HG02852 (cell line): ENCODE results near the gene CDC42EP5.
A peak's percentile ranks its signal among the peaks of the same experiment; 100 is the strongest.
"Not testable (repeated sequence)": the region's sequence is repeated elsewhere in the genome, so short reads cannot be mapped to it uniquely, and the experiment has no call there.

Experiments used
- ATAC-seq: cut with Tn5 transposase; IDR thresholded peaks from one replicate; pipeline ENCODE4 v1.9.1; 2021; ENCODE audit warnings: mild to moderate bottlenecking, moderate library complexity; ENCODE audit not compliant: unreplicated experiment

CDC42EP5 gene

DNA sequence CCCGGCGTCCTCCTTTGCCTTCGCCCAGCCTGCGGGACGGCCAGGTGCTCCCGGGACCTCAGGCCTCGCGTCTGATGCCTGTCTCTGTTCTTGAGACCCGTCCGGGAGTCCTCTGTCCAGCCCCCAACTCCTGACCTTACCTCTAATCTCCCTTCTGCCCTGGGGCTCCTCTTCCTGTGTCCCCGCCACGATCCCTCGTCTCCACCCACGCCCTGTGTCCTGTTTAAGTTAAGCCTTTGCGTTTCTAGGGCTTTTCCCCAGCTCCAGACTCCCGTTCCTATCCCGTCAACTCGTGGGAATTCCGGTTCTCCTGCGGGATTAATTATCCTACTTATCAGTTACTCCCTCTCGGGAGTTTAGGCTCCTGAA, 23.4 kb downstream of the CDC42EP5 start:
- ATAC-seq, result no peak

DNA sequence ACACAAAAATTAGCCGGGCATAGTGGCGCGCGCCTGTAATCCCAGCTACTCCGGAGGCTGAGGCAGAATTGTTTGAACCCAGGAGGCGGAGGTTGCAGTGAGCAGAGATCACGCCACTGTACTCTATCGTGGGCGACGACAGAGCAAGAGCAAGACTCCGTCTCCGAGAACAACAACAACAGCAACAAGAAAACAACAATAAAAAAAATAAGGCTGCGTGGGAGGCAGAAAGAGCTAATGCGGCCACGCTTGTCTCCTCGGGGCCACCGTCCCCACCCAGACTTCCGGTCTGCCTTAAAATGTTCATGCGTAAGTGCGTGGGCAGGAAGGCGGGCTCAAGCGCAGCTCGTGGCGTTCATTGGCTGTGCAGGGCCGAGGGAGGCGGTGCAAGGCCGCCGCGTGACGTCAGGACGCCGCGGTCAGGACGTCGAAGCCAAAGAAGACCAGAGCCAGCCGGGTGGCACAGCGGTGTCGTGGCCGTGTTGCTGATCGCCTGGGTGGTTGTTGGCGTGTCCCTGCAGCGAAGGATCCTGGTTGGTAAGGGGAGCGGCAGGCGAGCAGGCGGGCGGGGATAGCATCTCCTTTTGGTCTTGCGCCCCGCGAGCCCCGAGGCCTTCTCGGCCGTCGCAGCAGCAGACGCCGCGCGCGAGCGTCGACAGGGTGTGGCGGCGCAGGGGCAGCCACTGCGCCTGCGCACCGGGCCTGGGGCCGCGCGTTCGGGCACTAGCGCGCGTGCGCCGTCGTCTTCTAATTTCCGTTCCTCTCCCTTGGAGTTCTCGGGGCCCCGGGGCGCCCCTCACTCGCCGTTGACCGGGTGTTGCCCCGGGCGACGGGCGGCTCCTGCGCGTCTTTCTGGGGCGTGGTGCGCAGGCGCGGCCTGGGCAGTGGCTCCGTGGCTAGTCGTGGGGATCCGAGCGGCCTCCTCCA, 24.1 kb downstream of the CDC42EP5 start, which contains the start of gene LENG8:
LENG8 (plus strand) TSS at position 426 of the 927 bp plus-strand sequence. CDS start 2,146 bp downstream, outside the sequence.
- ATAC-seq, result peak; percentile 82

DNA sequence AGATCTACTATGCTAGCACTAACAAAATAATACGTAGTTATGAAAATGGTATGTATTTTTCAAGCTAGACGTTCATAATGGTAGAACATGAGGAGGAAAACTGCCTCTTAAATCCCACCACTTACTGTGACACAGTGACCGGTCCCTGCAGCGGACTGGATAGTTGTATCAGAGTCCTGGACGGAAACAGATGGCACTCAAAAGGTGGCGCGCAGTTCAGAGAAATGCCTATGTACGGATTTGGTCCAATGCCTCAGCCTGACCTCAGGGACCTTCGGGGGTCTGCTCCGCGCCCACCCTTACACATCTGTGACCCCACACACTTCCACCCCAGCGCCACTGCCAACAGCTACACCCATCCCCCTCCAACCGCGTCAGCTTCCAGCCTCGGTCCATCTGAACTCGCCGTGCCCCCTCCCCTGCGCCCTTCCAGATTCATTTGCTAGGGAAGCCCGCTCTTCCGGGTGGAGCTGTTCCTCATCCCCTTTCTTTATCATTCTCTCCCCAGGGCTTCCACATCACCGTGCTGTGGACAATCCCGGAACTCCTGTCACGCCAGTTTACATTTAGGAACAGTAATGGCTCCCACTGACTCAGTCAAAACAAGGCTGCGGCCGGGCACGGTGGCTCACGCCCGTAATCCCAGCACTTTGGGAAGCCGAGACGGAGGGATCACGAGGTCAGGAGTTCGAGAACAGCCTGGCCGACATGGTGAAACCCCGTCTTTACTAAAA, 24.9 kb downstream of the CDC42EP5 start:
- peak; percentile 4 for ATAC-seq

DNA sequence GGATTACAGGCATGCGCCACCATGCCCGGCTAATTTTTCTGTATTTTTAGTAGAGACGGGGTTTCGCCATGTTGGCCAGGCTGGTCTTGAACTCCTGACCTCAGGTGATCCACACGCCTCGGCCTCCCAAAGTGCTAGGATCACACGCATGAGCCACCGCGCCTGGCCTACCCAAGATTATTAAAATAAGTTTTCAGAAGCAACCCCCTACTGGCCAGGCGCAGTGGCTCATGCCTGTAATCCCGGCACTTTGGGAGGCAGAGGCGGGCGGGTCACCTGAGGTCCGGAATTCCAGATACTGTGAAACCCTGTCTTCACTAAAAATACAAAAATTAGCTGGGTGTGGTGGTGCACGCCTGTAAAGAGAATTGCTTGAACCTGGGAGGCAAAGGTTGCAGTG, 26.7 kb downstream of the CDC42EP5 start:
- ATAC-seq, result not testable (repeated sequence)

DNA sequence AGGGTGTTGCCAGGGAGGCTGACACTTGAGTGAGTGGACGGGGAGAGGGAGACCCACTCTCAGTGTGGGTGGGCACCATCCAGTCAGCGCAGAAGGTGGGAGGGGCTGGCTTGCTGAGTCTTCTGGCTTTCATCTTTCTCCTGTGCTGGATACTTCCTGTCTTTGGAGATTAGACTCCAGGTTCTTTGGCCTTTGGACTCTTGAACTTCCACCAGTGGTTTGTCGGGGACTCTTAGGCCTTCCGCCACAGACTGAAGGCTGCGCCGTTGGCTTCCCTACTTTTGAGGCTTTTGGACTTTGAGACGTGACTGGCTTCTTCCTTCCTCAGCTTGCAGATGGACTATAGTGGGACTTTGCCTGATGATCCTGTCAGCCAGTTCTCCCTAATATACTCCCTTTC, 28.4 kb downstream of the CDC42EP5 start:
- ATAC-seq, result no peak

DNA sequence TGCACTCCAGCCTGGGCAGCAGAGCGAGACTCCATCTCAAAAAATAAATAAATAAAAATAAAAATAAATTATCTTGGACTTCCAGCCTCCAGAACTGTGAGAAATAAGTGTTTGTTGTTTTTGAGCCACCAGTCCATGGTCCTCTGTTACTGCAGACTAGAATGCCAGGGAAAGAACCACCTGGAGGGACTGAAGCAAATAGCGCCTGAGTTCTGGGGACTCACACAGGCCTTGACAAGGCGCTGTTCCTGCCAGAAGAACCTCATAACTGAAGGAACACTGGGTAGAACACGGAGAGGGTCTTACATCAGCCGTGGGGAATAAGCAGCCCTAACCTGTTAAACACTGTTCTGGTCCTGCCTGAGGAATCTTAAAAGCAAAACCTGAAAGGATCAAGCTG, 32.5 kb downstream of the CDC42EP5 start:
- ATAC-seq, result no peak

DNA sequence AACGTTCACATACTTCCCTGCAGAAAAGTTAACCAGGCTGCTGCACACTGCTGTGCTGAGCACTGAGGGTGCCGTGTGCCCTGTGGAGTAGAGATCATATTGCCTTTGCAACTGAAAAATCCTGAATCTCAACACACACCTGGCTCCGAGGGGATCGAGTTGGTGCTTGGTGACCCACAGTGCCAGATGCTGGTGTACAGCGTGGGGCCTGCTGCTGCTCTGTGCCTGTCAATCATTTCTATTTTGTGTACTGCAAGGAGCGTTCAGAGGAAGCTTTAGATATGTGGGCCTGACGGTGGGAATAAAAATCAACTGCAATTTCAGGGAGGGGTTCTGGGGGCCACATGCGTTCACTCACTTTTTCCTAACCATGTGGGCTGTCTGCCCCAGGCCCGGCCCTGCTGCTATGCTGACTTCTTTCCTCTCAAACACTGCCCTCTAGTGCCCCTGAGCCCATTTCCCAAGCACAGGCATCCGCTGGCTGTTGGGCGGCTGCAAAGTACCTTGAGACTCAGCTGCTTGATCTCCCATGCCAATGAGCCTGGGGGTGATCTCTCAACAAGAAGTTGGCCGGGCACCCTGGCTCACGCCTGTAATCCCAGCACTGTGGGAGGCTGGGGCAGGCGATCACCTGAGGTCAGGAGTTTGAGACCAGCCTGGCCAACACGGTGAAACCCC, 33.8 kb downstream of the CDC42EP5 start:
- ATAC-seq, result no peak

DNA sequence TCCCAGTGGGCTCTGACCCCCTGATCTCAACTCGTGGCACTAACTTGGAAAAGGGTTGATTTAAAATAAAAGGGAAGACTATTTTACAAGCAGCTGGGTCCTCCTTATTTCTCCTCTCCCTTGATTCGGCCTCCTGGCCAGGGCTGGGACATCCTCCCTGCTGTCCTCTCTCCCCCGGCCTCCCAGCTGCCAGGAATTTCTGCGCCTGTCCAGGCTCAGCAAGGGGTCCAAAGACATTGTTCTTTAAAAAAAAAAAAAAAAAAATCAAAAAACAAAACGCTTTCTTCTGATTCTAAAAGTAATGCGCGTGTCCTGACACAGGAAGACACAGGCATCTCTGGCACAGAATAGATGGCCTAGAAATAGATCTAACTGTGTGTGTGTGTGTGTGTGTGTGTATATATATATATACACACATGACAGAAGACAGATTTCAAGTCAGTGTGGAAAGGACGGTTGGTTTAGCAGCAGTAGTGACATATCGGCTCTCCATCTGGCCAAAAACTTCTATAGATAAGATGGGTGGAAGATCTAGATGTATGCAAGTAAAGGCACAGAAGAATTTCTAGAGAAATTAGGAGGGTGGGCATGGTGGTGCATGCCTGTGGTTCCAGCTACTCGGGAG, 36.4 kb downstream of the CDC42EP5 start:
- no peak for ATAC-seq

DNA sequence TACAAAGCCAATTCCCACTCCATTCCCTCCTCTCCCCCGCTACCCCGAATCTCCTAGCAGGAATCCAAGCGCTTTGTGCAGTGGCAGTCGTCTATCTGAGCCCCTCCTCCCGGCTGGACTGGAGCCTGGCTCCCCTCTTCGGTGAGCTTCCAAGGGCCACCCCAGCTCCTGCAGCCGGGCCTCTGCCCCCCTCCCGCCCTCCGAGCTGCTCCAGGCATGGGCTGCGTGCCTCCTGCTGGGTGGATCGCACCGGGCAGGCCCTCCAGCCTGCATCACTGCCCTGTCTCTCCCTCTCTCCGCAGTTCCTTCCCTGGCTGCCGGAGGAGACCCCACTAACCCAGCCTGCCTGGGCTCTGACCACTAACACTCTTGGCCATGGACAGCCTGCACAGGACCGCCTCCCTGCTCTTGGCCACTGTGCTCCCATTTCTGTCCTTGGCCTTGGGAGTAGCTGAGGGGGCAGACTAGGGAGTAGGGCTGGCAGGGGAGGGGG, 37.0 kb downstream of the CDC42EP5 start:
- ATAC-seq, result no peak

DNA sequence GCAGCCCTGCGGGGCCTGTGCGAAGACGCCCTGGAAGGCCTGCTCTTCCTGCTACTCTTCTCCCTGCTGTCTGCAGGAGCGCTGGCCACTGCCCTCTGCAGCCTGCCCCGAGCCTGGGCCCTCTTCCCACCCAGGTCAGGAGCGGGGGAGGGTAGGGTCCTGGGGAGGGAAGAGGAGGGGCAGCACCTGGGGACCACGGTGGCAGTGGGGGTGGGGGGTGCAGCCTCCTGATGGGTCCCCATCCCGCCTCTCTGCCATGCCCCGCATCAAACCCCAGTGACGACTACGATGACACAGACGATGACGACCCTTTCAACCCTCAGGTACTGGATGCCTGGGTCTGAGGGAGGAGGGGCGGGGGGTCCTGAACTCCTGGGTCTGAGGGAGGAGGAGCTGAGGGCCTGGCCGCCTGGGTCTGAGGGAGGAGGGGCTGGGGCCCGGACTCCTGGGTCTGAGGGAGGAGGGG, 37.5 kb downstream of the CDC42EP5 start:
- ATAC-seq, result no peak

DNA sequence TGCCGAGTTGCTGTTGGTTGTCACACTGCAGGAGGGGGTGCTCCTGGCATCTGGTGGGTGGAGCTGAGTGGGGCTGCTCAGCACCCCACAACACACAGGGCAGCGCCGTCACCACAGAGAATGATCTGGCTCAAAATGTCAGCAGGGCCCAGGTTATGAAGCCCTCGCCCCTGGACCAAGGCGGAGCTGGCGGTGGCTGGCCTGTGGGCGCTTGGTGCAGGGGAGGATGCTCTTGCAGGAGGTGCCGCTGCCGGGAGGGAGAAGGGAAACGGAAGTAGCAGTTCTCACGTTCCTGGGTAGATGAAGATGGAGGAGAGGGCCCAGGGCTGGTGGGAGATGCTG, 38.3 kb downstream of the CDC42EP5 start:
- no peak for ATAC-seq

DNA sequence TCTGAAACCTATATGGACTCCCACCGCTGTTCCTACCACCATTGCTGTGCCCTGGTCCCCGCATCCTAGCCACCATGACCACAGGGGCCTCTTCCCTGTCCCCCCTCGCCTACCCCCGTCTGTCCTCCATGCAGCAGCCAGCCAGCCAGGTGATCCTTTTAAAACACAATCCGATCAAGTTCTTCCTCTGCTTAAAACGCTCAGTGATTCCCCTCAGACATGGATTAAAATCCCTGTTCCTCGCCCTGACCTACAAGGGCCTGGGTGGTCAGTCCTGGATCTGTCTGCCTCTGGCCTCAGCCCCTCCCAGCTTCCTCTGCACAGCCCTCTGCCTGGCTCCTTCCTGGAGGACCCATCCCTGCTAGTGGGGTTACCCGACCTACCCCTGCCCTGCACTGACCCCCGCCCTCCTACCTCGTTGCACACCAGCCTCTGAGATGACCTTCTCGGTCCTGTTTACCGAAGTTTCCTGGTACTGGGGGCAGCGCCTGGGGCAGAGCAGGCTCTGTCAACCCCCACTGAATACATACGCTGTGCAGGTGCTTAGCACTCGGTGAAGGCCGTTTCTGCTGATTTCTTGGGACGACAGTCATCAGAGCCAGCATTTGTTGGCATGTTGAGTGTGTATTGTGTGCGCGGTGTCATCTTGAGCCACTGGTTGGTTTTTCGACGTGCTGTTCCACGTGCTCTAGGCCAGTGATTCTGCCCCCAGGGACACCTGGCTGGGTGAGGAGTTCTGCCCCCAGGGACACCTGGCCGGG, 38.8 kb downstream of the CDC42EP5 start:
- no peak for ATAC-seq

DNA sequence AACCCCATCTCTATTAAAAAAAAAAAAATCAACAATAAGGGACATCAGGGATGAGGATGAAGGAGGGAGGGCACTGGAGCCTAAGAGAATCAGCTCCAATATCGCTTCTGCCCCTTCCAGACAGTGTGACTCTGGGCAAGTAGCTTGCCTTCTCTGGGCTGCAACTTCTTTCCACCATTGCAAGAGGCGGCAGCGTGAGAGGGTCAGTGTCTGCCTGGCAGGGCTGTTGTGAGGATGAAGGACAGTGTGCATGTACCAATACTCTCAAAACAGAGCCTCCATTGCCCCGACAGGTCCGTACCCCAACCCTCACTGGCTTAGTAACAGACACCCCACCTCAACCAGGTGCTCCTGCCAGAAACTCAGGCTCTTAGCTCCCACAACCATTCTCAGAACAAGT, 39.4 kb downstream of the CDC42EP5 start:
- no peak for ATAC-seq

DNA sequence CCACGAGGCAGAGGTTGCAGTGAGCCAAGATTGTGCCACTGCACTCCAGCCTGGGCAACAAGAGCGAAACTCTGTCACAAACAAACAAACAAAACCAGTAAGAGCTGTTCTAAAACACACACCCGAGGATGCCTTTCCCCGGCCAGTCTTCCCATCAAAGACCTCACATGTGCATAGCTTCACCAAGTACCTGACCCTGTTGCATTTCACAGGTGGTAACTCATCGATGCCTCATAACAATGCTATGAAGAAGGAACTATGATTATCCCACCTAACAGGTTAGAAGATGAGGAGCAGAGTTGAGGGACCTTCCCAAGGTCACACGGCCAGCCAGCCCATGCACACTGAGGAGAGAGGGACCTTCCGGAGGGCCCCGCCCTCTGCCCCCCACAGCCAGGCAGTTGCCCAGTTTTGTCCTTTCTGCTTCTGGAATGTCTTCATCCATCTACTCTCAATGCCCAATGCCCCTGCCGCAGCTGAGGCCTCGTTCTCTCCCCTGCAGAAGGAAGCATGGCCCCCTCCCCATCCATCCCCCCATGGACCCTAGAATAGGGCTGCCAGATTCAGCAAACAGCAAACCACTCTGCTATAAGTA, 40.9 kb downstream of the CDC42EP5 start:
- ATAC-seq, result no peak

DNA sequence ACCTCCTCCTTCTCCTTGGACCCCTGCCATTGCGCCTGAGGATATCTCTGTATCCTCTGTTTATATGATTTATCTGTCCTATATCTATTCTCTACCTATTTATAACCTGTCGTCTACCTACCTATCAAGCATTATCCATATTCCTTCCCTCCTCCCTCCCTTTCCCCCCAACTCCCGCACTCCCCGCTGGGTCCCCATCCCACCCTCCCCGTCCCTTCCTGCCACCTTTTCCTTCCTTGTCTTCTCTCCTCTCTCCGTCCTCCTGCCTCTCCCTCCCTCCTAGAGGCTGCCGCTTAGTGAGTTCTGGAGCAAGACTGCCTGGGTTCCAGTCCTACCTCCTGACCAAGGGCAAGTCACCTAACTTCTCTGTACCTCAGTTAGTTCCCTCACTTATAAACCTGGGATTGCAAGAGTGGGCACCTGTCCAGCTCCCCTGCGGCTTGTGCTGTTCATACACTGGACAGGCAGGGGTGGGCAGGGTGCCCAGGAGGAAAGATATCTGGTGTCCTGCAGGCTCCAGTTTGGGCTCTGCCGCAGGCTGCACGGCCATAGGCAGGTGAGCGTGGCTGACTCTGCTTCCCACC, 41.7 kb downstream of the CDC42EP5 start:
- ATAC-seq, result no peak

DNA sequence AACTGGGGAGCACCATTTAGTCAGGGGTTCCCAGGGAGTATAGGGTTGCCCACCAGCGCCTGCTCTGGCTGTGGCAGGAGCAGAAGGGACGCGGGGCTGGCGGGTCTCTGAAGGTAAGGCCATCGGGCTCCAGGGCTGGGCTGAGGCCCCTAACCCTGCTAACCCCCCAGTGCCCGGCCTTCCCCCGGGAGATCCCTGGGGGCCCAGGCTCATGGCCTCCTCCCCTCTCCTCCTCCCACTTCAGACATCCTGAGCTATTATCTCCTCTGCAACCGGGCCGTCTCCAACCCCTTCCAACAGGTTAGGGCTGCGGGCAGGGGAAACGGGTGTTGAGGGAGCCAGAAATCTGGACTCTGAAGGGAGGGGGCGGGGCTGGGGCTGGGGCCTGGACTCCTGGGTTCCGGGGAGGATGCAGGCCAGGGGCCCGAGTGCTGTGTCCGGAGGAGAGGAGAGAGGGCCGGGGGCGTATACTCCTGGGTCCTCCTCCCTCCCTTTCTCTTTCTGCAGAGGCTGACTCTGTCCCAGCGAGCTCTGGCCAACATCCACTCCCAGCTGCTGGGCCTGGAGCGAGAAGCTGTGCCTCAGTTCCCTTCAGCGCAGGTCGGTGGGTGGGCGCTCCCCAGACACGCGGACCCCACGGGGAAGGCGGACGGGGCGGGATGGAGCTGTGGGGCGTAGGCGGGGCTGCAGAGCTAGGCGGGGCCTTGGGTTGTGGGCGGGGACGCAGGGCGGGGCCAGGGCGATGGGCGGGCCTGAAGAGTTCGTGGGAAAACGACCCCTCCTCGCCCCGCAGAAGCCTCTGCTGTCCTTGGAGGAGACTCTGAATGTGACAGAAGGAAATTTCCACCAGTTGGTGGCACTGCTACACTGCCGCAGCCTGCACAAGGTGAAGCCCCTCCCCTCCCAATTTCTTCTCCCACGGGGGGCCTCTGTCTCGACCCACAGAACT, 42.5 kb downstream of the CDC42EP5 start:
- ATAC-seq, result no peak

DNA sequence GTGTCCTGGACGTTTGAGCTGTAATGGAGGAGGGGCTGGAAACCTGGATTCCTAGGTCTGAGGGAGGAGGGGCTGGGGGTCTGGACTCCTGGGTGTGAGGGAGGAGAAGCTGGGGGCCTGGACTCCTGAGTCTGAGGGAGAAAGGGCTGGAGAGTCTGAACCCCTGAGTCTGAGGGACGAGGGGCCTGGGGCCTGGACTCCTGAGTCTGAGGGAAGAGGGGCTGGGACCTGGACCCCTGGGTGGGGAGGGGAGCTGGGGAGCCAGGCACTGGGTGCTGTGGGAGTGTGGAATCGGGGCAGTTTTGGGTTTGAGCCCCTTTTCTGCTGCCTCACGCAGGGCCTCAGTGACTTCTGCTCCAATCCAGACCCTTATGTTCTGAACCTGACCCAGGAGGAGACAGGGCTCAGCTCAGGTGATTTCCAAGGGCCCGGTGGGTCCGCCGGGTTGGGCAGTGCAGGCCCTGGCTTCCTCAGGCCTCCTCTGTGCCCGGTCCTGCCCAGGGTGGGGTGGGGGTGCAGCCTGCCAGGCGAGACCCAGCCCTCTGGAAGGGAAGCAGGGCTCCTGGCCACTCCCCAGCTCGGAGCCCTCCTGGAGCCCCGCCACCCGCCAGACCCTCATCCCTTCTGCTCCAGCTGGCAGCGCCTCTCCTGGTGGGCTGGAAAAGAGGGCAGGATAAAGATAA, 43.4 kb downstream of the CDC42EP5 start:
- no peak for ATAC-seq

DNA sequence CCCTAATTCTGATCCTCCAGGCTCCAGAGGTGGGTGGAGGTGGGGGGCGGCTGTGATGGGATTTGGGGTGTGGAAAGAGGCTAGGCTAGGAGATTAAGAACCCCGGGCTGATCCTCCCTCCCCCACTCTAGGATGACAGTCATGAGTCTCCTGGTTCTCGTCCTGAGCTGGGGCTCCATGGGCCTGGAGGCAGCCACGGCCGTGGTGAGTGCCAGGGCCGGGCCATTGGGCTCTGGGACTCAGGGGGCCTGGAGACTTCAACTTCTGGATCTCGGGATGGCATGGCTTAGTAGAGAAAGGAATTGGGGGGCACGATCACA, 44.0 kb downstream of the CDC42EP5 start:
- ATAC-seq, result no peak
